AG08395 (cell line): Measurements from ENCODE around the gene NTM.
"Not testable (repeated sequence)": the region's sequence is repeated elsewhere in the genome, so short reads cannot be mapped to it uniquely, and the experiment has no call there.

Source experiments
- DNase-seq: peaks from one replicate; pipeline ENCODE4 v3.0.0; 2012; ENCODE audit warnings: mixed read lengths, low spot score

The NTM gene

DNA sequence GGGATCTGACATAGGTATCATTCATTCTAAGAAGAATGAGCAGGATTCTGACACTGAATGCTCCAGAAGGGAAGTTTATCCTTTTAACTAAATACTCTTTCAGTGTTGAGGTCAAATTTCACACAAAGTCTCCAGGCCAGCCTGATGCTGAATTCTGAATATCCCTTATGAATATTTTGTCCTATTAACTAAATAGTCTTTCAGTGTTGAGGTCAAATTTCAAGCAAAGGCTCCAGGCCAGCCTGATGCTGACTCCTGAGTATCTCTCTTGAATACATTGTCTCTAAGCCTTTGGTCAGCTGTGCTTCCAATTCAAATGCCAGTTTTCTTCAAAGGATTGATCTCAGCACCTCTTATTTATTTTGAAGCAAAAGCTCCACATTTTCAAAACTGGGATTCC lies 676.8 kb downstream of the NTM start:
- DNase-seq = no peak

DNA sequence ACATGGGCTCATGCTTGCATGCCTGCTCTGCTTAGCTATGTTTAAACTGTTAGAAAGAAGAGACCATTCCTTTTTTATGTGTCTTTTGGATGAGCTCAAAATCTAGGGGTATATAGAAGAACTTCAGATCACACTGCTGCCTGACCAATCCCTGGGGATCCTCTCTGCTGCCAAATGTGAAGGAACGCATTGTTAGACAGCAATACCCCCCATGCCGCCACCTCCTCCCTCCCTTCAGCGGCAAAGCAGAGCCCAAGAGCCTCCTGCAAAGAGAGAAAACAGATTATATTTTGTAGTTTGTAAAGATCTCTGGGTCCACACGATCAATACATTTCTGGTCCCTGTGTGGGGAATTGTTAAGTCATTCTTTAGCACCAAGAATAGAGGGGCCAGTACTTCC lies 677.6 kb downstream of the NTM start:
- DNase-seq = no peak

DNA sequence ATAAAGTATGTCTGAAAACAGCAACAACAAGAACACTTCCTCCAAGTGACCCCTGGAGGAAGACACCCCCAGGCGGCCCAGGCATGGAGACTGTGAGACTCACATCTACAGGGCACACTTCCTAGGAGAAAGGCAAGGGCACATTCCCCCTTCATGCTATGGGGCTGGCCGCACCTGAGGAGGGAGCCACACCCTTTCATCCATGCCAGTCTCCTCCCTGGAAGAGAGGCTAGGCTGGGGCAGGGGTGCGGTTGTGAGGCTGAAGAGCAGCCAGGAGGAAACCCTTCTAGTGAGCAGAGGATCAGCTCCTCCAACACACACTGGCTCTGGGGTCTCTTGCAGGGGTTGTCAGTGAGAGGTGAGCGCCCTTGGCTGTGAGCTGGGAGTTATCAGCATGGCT lies 678.8 kb downstream of the NTM start:
- DNase-seq = no peak

DNA sequence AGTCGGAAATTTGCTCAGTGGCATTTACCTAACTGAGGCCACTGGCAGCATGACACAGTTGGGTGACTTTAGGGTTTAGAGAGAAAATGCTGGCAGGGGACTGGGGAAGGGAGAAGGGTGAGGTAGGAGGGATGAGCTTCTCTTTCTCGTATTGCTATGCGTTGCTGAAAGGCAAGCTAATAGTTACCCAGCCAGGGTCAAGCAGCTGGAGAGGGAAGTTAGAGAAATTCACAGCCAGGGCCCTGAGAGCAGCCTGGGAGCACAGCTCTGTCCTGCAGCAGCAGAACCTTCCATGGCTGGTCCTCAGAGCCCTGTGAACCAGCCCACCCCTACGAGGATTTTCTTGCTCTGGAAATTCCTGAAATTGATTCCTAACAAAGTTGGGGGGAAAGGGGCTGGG lies 679.6 kb downstream of the NTM start:
- DNase-seq = no peak

DNA sequence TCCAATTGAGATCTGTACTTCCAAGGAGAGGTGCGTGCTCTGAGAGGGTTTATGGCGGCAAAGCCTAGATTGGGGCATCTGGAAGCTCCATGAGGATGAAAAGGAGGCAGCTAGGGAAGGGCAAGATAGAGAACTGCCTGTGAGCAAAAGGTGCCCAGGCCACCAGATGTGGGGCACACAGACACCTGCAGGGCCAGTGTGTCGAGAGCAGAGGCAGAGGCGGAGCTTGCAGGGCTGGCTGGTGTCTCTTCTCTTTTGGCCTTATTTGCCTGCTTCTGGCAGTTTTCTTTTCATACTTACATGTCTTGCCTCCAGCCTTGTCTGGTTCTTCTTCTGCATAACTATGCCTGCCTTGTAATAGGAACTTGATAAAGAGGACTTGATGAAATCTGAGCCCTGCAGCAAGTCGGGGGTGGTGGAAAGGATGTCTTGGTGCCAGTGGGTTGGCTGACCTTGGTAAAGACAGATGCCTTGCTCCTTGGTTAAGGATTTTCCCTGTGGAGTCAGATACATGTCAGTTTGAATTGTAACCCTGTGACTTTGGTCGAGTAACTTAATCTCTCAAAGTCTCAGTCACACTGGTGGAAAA lies 680.3 kb downstream of the NTM start:
- no peak for DNase-seq

DNA sequence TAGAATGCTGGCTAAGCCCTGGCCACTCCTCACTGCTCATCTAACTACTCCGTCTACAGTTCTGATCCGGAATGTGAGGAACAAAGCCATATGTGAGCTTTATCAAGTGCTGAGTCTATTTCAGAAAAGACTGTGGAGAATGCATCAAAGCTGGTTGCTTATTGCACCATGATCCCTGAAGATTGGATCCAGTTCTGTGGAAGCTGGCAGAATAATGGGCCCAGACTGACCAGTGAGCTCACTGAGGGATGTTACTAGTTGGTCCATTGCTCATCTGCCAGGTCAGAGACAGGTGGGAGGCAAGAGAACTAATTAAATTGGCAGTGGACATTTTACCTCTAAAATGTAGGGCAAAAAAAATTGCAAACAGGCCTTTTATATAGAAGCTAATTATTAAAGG lies 681.3 kb downstream of the NTM start:
- no peak for DNase-seq

DNA sequence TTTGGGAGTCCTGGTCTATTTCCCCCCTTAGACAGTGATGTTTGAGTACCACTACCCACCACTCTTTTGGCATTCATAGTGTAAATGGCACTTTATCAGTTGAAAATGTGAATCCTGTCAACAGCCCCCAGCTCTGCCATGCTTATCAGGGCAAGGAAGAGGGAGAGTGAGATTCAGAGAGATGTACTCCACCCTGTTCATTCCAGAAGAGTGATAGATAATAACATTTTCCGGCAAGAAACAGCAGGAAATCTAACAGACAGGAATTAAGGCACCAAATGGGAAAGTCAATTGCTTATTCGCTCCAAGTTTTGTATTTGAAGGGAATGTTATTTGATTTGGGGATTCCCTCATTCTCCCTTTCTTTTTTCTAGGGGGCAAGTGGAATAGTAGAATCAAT lies 681.9 kb downstream of the NTM start:
- DNase-seq = no peak

DNA sequence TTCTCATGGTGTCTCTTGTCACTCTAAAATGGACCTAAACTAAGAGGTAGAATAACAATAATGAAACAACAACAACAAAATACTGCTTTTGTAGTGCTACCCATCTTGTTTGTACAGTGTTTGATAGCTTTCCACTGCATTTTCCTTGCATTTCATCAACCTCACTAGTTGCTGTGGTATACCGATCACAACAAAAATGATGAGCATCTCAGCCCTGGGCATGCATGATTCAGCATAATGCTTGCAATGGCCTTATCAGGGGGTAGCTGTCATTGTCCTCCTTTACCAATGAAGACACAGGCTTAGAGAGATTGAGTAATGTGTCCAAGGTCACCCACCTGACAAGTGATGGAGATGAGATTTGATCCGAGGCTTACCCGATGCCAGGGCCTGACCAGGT lies 682.5 kb downstream of the NTM start:
- DNase-seq = no peak

DNA sequence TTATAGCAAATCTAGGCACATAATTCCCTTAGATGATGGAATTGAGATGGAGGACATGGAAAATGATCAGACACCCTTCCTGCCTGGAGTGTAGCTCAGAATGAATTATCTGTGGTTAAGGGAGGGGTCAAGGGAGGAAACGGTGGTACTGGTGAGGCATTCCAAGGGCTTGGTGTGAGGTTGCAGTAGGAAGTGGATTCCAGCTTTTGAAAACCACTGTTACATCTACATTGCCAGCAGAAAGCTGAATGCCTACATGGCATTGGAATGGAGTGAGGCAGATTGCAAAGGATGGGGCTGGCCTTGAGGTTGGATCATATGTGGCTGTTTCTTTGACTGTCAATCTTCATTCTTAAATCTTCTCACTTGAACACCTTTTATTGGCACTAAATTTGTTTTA lies 684.4 kb downstream of the NTM start:
- peak; percentile 88 for DNase-seq

DNA sequence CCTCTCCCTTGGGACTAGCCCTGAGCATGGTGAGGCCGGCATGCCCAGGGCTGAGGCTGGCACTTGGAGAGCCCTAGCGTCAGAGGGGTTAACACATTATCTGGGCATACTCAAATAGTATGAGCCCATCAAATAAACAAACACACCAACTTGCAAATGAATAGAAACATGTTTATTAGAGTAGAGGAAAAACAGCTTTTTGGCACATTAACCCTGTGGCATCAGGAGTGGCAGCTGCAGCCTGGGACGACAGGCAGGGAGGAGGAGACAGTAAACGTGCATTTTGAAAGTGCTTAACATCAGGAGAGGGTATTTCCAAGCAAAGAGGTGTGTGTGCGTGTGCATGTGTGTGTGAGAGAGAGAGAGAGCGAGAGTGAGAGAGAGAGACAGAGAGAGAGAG lies 684.9 kb downstream of the NTM start:
- no peak for DNase-seq

DNA sequence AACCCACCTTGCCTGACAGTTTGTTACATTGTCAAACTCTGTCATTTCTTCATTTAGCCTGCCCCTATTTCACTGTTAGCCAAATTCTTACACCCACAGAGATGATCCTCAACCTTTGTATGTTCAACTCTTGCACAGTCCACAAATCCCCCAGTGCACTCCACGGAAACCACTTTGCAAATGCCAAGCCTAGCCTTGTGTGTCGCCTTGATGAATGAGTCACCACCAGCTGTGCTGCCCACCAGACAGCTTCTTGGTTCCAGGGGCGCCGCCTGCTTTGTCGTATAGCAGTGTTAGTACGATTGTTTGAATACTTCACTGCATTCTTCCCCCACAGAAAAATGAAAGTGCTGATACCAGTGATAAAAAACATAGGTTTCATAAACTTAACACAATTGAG lies 686.3 kb downstream of the NTM start:
- peak; percentile 69 for DNase-seq

DNA sequence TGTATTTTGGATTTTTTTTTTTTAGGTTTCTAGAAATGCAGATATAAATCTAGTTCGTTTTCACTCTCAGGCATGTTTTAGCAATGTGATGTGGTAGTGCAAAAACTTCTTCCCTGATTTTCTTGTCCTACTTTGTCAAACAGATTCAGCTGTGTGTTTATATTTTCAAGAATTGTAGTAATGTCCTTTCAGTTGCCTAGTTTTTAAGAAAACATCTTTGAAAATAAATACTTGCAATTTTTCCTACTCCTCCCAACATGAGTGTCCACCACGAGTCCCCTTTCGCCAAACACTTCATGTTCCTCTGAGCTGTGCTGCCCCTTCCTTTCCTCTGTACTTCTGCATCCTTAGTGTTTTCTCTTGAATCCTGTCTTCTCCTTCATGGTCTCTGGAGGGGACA lies 686.9 kb downstream of the NTM start:
- DNase-seq = no peak

DNA sequence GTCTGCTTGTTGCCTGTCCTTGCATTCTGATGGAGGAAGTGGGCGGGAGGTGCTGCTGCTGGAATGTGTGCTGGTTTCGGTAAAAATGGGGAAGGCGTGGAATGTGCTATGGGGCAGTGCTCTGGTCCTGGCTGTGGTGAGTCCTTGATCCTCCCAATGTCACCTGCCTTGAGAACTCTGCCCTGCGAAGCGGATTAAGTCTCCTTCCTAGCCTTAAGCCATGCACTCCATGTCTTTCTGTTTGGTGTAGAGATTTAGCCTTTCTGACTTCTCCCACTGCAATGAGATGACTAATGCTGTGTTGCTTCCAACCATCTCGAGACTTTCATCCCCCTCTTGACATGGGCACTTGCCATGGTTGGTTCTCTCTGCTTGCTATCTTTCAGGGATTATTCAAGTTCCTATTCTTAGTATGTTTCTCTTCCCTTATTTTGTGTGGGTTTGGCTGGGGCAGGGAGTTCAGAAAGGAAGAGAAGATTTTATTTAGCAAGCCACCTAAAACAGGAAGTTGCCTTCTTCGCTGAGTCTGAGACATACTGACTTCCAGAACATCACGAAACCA lies 687.9 kb downstream of the NTM start:
- peak; percentile 31 for DNase-seq

DNA sequence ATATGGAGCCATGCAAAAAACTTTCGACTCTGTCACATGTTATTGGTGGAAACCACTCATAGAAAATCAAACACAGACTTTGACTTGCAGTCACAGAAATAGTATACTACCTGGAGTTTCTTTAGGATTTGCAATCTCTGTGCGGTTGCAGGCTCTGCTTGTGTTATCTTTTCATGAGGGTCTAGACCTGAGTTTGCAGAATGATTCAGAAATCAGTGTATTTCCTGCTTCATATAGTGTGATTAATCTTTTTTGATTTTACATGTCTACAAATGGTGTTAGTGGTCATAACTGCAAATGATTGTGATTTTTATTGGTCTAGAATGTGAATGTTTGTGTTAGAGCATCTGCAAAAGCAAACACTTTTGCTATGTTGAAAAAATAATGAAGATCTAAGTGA lies 690.2 kb downstream of the NTM start:
- no peak for DNase-seq

DNA sequence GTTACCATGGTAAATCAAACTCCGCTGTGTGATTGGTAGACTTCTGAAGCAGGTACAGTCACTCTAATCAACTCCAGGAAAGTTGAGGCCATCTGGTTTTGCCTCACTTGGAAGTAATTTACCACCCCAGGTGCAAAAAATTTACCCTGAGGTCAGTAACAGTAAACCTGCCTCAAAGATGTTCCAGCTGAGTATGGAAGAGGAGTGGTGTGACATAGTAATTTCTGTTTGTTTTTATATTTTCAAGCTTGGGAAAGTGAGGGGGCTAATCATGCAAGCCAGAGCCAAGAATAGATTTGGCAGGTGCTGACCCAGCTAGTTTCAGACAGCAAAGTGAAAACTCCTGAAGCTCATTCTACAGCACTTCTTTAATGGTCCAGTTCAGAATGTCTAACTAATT lies 691.6 kb downstream of the NTM start:
- no peak for DNase-seq

DNA sequence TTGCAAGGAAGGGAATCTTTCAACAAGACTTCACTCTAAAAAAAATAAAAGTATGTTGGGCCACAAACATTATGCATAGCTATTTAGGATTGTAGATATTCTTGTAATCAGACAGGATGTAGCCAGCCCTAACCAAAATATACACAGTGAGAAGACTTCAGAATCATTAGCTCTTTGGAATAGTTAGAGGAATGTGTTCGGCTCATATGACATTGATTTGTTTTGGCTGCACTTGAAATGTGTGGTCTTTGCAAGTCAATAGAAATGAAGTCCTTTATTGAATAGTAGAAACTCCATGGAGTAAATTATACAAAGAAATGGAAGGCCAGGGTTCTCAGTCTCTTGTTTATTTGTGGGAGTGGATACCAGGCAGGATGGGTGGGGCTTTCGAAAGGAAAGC lies 692.1 kb downstream of the NTM start:
- DNase-seq = no peak

DNA sequence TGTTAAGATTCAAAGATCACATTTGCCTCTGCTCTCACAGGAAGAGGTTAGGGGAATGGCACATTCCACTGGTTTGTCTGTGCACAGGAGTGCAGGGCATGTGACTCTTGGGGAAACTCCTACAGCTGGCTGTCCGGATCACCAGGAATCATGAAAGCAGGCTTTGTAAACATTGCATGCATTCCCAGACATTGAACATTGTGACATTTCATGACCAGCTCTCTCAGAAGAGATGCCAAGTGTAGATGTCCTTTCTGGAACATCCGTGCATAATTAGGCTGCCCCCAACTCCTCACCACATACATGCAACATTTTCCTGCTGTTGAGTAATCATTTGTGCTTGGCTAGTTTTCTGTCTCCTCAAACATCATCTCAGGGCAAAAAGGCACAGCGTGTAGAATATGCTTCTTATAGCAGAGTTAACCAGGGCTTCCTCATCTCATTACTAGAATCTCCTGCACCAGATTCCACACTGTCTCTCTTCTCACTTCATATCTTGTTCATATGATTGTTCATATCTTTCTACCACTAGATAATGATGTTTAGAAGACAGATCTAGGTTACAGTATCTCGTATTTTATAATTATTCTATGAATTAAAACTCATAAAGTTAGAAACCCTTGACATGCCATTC lies 694.7 kb downstream of the NTM start:
- peak; percentile 94 for DNase-seq

DNA sequence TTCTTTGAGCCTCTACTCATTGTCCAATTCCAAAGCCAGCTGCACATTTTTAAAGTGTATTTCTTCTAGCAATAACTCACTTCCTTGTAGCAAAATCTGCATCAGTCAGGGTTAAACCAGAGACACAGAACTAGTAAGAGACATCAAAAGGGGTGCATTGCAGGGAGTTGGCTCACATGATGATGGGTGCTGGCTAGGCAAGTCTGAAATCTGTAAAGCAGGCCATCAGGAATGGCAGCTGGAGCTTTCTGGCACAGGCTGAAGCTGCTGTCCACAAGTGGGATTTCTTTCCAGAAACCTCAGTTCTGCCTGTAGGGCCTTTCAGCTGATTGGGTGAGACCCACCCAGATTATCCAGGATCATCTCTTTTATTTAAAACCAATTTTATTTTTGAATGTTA lies 698.1 kb downstream of the NTM start:
- DNase-seq = no peak

DNA sequence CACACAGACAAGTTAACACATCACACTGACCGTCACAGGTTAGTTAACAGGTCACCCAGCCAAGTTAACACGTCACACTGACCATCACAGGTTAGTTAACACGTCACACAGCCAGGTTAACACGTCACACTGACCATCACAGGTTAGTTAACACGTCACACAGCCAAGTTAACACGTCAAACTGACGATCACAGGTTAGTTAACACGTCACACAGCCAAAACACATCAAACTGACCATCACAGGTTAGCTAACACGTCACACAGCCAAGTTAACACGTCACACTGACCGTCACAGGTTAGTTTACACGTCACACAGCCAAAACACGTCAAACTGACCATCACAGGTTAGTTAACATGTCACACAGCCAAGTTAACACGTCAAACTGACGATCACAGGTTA lies 699.2 kb downstream of the NTM start:
- not testable (repeated sequence) for DNase-seq

DNA sequence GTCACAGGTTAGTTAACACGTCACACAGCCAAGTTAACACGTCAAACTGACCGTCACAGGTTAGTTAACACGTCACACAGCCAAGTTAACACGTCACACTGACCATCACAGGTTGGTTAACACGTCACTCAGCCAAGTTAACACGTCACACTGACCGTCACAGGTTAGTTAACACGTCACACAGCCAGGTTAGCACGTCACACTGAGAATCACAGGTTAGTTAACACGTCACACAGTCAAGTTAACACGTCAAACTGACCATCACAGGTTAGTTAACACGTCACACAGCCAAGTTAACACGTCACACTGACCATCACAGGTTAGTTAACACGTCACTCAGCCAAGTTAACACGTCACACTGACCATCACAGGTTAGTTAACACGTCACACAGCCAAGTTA lies 700.5 kb downstream of the NTM start:
- not testable (repeated sequence) for DNase-seq

DNA sequence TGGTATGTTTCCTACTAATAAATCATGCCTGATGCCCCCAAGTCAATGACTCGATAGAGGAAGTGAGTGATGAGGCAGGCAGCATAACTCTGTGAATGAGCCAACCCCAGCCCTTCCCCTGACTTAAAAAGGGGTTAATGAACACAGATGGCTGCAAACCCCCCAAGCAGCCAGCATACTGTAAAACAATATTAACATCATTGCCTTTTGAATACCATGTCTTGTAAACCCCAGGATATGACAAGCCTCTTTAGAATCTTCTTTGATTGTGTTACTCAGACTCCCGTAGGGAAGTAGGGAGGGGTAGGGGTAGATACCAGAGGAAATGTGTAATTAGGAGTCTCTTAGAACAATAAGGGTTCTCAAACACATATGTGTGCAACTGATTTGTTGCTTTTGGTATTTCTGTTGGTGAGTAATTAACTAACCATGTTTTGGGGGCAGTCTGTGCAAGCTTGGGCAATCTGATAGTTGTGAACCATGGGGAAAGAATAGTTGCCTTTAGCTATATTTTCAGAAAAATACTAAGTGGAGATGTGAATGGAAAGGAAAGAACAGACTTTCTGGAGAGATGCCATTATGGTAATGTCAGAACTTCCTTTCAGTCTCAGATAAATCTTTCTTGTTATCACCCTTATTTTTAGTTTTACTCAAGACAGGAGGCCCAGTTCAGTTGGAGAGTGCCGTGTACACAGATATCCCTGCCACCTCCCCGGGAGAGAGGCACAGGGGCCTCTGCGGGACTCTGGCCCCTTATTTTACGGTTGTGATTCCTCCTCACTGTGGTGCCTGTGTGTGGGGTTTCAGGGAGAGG lies 701.8 kb downstream of the NTM start:
- peak; percentile 91 for DNase-seq

DNA sequence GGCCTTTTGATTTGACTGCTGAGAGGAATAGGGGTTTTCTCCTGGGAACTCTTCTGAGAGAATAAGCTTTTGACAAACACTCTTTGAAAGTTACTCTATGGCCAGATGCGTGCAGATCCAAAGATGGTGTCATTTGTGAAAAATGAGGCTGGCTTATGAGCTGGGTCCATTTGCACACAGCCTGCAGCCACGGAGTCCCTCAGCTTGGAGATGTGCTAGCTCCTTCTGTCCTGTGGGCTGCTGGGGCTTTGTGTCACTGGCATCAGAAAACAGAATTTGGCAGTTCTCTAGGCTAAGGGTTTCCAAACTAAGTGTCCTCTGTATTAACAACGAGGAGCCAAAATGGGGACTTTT lies 702.4 kb downstream of the NTM start:
- peak; percentile 61 for DNase-seq

DNA sequence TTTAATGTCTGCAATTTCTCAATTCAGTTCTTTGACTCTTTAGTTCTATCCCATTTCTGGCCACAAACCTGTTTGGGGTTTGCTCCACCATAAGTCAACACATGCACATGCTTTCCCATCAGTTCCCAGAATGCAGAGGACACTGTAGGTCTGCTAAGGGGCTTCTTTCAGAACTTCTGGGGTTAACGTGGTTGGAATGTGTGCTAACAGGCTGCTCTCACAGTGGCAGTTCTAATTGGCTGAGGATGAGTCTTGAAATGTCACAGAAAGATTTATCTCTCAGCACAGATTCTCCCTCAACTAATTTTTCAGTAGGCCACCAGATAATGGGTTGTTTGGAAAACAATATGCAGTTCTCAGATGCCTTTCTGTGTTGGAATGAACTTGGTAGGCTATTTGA lies 703.4 kb downstream of the NTM start:
- DNase-seq = no peak
